Endothelial cell (in vitro differentiated cells): ENCODE measurements around the gene CCDC6. TPM values are rescaled to one million over a fixed set of nuclear protein-coding genes. Genes with fewer than 3 reads are reported as not detected.

Source experiments
- DNase-seq: peaks from one replicate; pipeline ENCODE4 v3.0.0; 2021; ENCODE audit warnings: low spot score
- H3K27ac Mint-ChIP-seq: one replicate; pipeline ENCODE4 v1.8.0; 2021; ENCODE audit warnings: mixed read lengths, inconsistent platforms; ENCODE audit not compliant: unreplicated experiment
- H3K27me3 Mint-ChIP-seq: one replicate; pipeline ENCODE4 v1.8.0; 2021; ENCODE audit warnings: mild to moderate bottlenecking, moderate library complexity, mixed read lengths, inconsistent platforms; ENCODE audit not compliant: unreplicated experiment
- H3K36me3 Mint-ChIP-seq: one replicate; pipeline ENCODE4 v1.8.0; 2021; ENCODE audit warnings: mild to moderate bottlenecking, low read depth, mixed read lengths, inconsistent platforms; ENCODE audit not compliant: unreplicated experiment
- H3K4me1 Mint-ChIP-seq: one replicate; pipeline ENCODE4 v1.8.0; 2021; ENCODE audit warnings: mild to moderate bottlenecking, mixed read lengths, inconsistent platforms; ENCODE audit not compliant: unreplicated experiment
- H3K4me3 Mint-ChIP-seq: one replicate; pipeline ENCODE4 v1.8.0; 2021; ENCODE audit warnings: mild to moderate bottlenecking, mixed read lengths, inconsistent platforms; ENCODE audit not compliant: unreplicated experiment
- H3K9me3 Mint-ChIP-seq: one replicate; pipeline ENCODE4 v1.8.0; 2021; ENCODE audit warnings: mixed read lengths, inconsistent platforms; ENCODE audit not compliant: unreplicated experiment
- CTCF ChIP-seq: fragments of 200-600 bp; sonication (generic); IDR thresholded peaks from one replicate; pipeline ENCODE4 v1.5.0; 2021; ENCODE audit warnings: antibody characterized with exemption; ENCODE audit not compliant: unreplicated experiment
- total RNA-seq: library from RNA; stranded (reverse); fragmentation: NEBNext Ultra II Directional; extraction: Animal tissue kit (Norgen Biotek cat#: 25700); gene quantifications from one replicate; pipeline ENCODE4 v1.2.1, GENCODE V29; 2021; ENCODE audit not compliant: unreplicated experiment

CCDC6 gene
- total RNA-seq, 1 donor from 2014 or later = 27.7 TPM

DNA sequence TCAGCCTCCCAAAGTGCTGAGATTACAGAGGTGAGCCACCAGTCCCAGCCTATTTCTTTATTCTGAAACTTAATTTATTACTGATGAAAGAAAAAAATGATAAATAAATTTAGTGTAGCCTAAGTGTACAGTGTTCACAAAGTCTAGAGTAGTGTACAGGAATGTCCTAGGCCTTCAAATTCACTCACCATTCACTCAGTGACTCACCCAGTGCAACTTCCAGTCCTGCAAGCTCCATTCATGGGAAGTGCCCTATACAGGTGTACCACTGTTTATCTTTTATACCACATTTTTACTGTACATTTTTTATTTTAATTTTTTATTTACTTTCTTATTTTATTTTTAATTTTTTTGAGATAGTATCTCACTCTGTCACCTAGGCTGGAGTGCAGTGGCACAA is 165.3 kb downstream of the CCDC6 start:
- TF ChIP-seq CTCF = no peak
- no peak for DNase-seq
- no peaks in the 10 kb centered on the region for H3K9me3 Mint-ChIP-seq
- peaks cover 1% of the 10 kb centered on the region for H3K27me3 Mint-ChIP-seq
- no peak overlapping the region for H3K27ac Mint-ChIP-seq
- no peaks in the 10 kb centered on the region for H3K4me1 Mint-ChIP-seq
- no peak overlapping the region for H3K4me3 Mint-ChIP-seq
- H3K36me3 Mint-ChIP-seq = peaks cover 6% of the 10 kb centered on the region

Other genes with a start within 250 kb of the CCDC6 start
- 3.8 TPM for gene SLC16A9, start 196.7 kb downstream of the CCDC6 start, total RNA-seq
- not detected for gene MRLN, start 153.1 kb downstream of the CCDC6 start, total RNA-seq